ENCODE measurements around the gene PLCB3. TPM values are rescaled to one million over a fixed set of nuclear protein-coding genes. Genes with fewer than 3 reads are reported as not detected.

PLCB3 gene
- total RNA-seq, 1 experiment from 2014 or later, result 69.0 TPM

DNA sequence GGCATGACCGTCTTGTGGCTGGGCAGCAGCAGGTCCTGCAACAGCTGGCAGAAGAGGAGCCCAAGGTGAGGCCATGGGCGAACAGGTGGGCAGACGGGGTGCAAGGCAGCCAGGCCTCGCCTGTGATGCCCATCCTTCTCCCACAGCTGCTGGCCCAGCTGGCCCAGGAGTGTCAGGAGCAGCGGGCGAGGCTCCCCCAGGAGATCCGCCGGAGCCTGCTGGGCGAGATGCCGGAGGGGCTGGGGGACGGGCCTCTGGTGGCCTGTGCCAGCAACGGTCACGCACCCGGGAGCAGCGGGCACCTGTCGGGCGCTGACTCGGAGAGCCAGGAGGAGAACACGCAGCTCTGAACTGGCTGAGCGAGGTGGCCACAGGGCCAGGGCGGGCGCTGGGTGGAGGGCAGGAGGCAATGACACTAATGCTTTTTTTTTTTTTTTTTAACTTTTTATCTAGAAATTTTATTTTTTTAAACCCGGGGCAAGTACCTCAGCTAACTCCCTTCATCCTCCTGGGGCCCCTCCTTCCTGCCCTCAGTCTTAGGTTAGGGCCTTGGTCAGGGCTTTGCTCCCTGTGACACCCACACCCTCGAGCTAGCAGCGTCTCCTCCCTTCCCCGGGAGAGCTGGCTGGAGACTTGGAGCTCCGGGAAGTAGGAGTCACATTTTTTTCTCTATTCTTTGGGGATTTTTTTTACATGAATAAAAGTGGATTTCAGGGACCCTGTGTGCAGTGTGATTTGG, 16.0 kb downstream of the PLCB3 start:
- peaks cover 21% of the 10 kb centered on the region; the same call in 1 of the 2 replicates for H3K36me3 ChIP-seq (ENCODE audit: low read depth, low read length)
- CTCF ChIA-PET, result no interaction called here
- POLR2A ChIA-PET (ENCODE audit: unreplicated experiment), result no interaction called here

DNA sequence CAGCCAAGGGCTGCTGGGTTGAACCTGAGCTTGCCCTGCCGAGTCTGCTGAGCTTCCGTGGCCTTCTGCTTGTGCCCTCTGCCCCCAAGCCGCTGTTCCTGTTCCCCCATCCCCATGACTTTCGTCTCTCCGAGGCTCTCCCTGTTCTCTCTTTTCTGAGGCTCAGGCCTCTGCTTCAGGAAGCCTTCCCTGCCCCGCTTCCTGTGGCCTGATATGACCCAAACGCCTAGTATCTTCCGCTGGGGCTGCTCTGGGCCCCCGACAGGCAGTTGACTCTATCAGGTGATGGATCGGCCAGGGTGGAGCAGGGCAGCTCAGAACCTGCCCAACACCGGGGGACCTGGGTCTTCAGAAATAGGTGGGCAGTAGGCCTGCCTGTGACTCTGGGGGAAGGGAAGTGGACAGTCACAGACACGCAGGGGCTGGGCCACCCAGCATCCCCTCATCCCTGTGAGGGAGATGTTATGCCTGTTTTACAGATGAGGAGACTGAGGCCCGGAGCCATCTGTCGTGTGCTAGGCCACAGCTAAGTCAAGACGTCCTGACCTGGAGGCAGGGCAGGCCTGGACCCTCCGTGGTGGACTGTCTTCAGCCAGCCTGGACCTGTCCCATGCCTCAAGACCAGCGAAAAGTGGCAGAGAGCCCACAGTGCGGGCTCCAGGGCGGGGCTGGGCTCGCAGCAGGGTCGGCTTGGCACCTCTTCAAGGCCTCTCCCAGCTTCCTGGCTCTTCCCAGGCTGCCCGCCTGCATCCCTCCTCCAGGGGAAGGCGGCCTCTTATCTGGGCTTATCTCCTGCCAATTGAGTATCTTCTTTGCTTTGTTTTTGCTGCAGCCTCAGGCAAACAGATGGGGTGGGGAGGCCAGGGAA, 16.9 kb downstream of the PLCB3 start:
- intact Hi-C loops (cut with micrococcal nuclease), result no loop called here
- H4K20me1 ChIP-seq (ENCODE audit: low read length), result no peaks in the 10 kb centered on the region
- H3K4me3 ChIP-seq (ENCODE audit: low read length), result peak overlapping the region; percentile 69; the same call in 1 of the 2 replicates
- H3K36me3 ChIP-seq (ENCODE audit: low read depth, low read length), result peaks cover 13% of the 10 kb centered on the region; the same call in 1 of the 2 replicates
- H3K27me3 ChIP-seq (ENCODE audit: low read length), result no peaks in the 10 kb centered on the region
- H3K9ac ChIP-seq (ENCODE audit: low read length), result no peak overlapping the region
- no peaks in the 10 kb centered on the region for H3K9me2 ChIP-seq (replicated peaks; ENCODE audit: low read length)
- DNase-seq (peak; percentile 58), ATAC-seq (peak; percentile 1)
- peaks cover 14% of the 10 kb centered on the region; the same call in 1 of the 2 replicates for H3K79me2 ChIP-seq (ENCODE audit: low read length)
- no peak overlapping the region for H2AFZ ChIP-seq (ENCODE audit: low read length)
- peaks cover 35% of the 10 kb centered on the region for H3K4me1 ChIP-seq (ENCODE audit: insufficient read depth, low read length)
- H3K27ac ChIP-seq (ENCODE audit: low read length), result peak overlapping the region; percentile 59
- H3K9me3 ChIP-seq (ENCODE audit: low read length), result no peaks in the 10 kb centered on the region
- no peak for TF ChIP-seq CTCF (conservative IDR thresholded peaks at IDR 0.05; ENCODE audit: low read depth, low read length)
- TF ChIP-seq EZH2phosphoT487 (IDR thresholded peaks at IDR 0.05; ENCODE audit: borderline replicate concordance, low read length), result no peak
- TF ChIP-seq EZH2 (IDR thresholded peaks at IDR 0.05; ENCODE audit: low read length, unreplicated experiment), result no peak
- H3K4me2 ChIP-seq (ENCODE audit: low read length), result peak overlapping the region; percentile 82
- no peaks in the 10 kb centered on the region for H3F3A ChIP-seq (ENCODE audit: low read length, unreplicated experiment)
- no TSS peak for BruUV-seq (replicated peaks)
- ChIA-PET POLR2A (ENCODE audit: unreplicated experiment) (no interaction called here), CTCF (no interaction called here)

More for the DNA sequence above, 16.0 kb downstream of the PLCB3 start:
- no peak overlapping the region for H3K9ac ChIP-seq (ENCODE audit: low read length)
- no peak overlapping the region for H2AFZ ChIP-seq (ENCODE audit: low read length)
- peaks cover 11% of the 10 kb centered on the region; the same call in 1 of the 2 replicates for H3K79me2 ChIP-seq (ENCODE audit: low read length)
- intact Hi-C loops (cut with micrococcal nuclease), result no loop called here
- peaks cover 35% of the 10 kb centered on the region for H3K4me1 ChIP-seq (ENCODE audit: insufficient read depth, low read length)
- no TSS peak for BruUV-seq (replicated peaks)
- H3K27me3 ChIP-seq (ENCODE audit: low read length), result no peaks in the 10 kb centered on the region
- TF ChIP-seq CTCF (conservative IDR thresholded peaks at IDR 0.05; ENCODE audit: low read depth, low read length) (no peak), EZH2phosphoT487 (IDR thresholded peaks at IDR 0.05; ENCODE audit: borderline replicate concordance, low read length) (no peak), EZH2 (IDR thresholded peaks at IDR 0.05; ENCODE audit: low read length, unreplicated experiment) (no peak)
- ATAC-seq (no peak), DNase-seq (no peak)
- no peak overlapping the region for H3K4me2 ChIP-seq (ENCODE audit: low read length)
- no peak overlapping the region for H3K4me3 ChIP-seq (ENCODE audit: low read length)
- H4K20me1 ChIP-seq (ENCODE audit: low read length), result no peaks in the 10 kb centered on the region
- no peak overlapping the region for H3K27ac ChIP-seq (ENCODE audit: low read length)
- H3K9me3 ChIP-seq (ENCODE audit: low read length), result no peaks in the 10 kb centered on the region
- no peaks in the 10 kb centered on the region for H3F3A ChIP-seq (ENCODE audit: low read length, unreplicated experiment)
- H3K9me2 ChIP-seq (replicated peaks; ENCODE audit: low read length), result no peaks in the 10 kb centered on the region
